Activated CD8-positive, alpha-beta memory T cell treated with anti-CD3 and anti-CD28 coated beads, Interleukin-2, amount 50 U/mL, for 24 hours (primary cell): ENCODE data around the gene P4HA3.

Experiments
- DNase-seq: peaks from one replicate; pipeline ENCODE4 v3.0.0-alpha.2; 2020; ENCODE audit errors: extremely low read depth

P4HA3 gene

DNA sequence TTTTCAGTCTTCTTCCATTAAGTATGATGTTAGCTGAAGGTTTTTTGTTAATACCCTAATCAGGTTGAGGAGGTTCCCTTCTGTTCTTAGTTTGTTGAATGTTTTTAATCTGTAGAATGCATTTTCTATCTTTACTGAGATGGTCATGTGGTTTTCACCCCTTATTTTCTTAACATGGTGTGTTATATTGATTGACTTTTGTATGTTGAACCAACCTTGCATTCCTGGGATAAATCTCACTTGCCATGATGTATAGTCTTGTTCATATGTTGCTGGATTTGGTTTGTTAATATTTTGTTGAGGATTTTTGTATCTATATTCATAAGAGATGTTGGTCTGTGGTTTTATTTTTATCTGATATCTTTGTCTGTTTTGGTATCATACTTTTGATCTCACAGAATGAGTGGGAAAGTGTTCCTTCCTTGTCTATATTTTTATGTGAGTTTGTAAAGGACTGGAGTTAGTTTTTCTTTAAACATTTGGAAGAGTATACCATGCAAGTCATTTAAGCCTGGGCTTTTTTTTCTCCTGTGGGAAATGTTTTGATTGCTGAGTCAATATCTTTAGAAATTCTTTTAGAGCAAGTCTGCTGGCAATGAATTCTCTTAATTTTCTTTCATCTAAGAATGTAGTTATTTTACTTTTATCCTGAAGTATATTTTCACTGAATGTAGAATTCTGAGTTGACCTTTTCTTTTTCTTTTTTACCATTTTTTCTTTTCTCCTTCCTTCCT, 5.5 kb upstream of the P4HA3 start:
- DNase-seq: no peak

DNA sequence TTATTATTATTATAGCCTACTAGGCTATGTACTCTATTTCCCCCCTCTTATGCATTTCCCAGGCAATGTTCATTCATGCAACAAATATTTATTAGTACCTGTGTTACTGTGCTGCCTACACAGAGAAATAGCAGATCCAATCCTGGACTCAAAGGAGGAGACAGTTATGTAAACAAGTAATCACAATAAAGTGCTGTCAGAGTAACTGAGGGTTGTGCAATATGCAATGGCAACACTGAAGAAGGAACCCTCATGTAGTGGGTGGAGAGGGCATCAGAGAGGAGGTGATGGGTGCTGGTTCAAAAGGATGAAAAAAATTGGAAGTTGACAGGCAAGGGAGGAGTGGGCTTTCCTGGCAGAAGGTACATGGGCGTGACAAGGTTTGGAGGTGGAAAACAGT, 886 bp upstream of the P4HA3 start:
- DNase-seq: no peak

DNA sequence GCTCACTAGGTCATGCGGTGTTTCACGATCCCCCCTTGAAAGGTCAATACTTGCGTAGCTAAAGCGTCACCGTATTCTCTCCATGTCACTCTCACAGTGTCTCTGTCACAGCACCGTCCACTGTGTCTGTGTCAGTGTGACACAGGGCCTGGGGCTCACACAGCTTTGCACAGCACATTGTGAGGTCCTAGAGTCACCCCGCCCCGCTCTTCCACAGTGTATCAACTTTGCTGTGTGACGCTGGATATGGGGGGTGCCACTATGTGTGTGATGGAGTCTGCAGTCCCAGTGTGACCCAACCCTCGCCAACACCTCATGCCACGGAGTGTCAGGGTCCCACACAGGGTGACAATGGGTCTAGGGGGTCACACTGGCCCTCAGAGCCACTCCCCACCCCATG, 583 bp downstream of the P4HA3 start:
- DNase-seq: no peak

DNA sequence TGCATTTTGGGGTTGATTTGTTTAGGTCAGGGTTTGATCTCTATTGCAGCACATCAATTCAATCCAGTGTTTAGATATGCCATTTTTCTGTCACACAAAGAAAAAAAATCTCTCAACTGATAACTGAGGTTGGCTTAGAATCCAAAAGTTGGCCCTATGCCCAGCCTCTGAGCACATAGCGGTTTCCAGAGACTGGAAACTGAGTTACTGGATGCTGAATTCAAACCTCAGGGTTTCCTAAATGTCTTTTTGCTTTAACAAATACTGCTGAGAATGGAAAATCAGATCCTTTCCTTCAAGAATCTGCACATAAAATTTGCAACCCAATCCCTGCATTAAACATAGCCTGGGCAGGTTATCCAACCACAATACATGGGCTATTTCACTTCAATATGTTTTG, 4.0 kb downstream of the P4HA3 start:
- DNase-seq: no peak

DNA sequence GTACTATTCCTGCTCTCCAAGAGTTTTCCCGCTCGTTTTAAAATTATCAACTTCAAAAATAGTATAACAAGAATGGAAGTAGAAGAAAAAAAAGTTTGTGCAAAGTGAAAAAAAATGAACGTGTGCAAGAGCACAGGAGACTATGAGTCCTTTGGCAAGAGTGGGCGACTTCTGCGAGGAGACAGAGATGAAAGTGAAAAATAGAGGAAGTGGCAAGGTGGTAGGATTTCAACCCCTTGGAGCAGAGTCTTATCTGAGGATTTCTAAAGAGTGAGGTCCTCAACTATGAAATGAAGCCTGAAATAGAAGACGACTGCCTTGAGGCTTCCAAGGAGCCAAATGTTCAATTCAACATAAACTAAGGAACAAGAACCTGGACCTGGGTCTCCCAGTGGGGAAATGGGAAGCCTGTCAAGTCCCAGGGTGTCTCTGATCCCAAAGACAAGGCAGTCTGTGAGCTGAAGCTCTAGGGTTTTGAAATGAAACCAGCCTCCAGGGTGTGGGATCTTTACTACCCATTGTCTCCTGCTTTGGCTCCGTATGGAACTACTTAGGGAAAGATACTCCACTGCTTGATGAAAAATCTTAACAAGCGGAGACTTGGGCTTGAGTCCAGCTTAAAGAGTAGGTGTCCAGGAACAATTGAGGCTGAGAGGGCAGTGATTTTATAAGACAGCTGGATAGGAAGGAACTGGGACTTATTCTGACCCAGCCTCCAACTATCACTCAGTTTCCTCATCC, 4.8 kb downstream of the P4HA3 start:
- DNase-seq: no peak

DNA sequence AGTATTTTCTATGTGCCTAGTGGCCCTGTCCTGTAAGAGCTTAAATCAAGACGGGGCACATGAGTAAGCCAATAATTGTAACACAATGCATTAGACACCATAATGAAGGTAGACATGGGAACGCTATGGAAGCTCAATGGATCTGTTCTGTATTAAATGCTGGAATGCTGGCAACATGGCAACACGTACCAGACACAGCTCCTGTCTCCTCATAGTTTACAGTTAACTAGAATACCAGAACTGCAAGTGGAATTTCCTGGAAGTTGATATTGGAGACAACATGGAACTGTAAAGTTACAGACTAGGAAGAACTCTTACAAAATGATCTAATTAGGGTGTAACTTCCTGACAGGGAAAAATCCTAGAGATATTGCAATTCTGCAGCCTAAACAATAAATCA, 12.4 kb downstream of the P4HA3 start:
- no peak for DNase-seq

DNA sequence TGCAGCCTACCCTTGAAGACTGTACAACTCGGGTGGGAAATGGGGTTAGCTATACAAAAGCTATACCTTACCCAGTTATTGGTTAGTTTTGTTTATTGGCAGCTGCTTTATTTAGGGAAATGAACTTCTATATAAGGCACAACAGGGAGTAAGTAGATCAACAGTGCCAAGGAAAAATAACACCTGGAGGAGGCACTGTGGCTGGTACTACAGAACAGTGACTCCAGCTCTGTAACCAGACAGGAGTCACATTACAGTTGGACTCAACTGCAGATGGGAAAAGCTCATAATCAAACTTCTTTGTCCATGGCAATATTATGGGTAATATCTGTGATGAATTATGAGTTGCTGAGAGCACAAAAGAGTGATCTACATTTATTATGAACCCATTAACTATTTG, 14.0 kb downstream of the P4HA3 start:
- DNase-seq: no peak

DNA sequence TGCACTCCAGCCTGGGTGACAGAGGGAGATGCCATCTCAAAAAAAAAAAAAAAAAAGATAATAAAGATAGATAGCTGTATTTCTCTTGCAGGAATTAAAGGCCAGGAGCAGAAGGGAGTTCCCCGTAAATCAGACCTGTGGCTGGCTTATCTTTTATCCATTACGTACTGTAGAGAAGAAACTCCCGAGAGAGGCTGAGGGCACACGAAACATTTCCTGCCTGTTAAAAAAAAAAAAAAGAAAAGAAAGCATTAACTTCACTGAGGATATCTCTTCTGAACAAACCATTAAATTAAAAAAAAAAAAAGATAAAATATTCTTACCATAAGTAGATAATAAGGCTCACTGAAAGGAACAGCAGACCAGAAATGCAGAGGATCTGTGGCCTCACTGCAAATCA, 22.5 kb downstream of the P4HA3 start:
- no peak for DNase-seq

DNA sequence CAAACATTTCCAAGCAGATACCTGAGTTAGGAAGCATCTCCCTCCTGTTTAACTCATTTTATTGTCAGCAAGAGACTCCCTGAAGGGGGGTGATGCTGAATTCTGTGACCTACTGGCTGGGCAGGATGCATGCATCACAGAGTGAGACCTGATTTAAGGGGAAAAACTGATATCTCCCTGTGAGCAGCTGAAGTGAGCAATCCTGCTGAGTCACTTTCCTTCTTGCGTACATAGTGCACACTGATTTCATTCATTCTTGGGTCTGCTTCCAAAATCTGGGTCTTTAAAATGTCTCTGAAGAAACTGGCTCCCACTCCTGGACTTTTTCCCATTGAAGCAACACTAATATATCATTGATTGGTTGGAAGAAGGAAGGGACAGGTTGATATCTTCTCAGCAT, 23.3 kb downstream of the P4HA3 start:
- no peak for DNase-seq

DNA sequence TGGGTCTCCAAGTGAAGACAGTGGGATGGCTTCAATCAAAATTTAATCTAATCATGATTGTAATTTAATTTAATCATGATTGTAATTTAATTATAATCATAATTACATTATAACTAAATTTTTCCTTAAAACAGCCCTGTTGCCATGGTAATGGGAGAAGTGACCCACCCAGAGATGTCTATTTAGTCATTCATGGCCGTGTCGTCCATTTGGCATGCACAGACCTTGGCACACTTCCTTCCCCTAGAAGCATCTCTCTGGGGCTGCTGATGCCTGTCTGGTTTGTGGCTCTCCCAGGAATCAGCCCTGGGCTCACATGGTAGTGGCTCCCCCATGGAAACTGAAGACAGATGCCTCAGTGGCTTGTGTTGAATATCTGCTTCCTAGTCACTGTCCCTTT, 27.0 kb downstream of the P4HA3 start:
- DNase-seq: no peak

DNA sequence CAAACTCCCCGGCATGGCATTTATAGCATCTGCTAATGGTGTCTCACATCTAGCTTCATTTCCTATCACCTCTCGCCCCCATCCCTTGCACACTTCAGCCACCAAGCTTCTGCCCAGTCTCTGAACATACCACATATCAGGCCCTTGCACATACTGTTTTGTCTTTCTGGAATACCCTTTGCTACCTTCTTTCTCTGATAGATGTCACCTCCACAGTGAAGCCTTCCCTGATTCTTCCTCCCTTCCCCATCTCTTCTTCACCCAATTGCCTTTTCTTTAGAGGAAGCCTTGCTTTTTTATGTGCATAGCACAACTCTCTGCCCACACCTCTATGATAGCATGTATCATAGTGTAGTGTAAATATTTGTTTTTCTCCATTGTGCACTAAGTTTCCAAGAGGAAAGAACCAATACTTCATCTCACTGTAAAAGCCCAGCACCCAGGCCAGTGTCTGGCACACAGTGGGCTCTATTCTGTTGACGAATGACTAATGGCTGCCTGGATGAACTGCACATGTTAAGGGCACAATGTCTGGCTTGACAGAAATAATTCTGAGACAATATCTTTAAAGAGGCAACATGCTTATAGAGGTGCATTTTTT, 27.8 kb downstream of the P4HA3 start:
- no peak for DNase-seq

DNA sequence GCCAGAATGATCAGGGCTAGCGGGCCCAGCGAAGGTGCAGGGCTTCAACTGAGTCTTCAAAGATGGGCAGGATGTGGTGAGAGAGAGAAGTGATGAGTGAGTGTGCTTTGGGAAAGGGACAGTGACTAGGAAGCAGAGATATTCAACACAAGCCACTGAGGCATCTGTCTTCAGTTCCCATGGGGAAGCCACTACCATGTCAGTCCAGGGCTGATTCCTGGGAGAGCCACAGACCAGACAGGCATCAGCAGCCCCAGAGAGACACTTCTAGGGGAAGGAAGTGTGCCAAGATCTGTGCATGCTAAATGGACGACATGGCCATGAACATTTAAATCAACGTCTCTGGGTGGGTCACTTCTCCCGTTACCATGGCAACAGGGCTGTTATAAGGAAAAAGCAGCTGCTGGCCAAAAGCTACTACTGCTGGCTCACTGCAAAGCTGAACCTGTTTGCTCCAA, 28.5 kb downstream of the P4HA3 start:
- no peak for DNase-seq

DNA sequence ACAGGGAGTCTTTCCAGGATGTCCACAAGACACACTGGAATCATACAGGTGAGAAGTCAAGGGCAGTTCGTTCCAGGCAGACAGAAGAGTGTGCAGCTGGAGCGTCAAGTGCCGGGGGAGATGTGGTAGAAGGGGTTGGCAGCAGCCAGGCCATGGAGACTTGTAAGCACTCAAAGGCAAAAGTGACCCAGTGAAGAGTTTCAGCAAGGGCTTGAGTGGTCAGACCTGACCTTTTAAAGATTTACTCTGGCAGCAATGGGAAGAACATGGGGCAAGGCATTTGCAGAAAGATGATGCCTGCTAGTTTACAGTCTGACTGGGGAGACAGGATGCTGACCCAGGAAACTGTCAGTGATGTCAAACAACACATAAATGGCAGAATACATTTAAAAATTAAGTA, 29.0 kb downstream of the P4HA3 start:
- DNase-seq: no peak

DNA sequence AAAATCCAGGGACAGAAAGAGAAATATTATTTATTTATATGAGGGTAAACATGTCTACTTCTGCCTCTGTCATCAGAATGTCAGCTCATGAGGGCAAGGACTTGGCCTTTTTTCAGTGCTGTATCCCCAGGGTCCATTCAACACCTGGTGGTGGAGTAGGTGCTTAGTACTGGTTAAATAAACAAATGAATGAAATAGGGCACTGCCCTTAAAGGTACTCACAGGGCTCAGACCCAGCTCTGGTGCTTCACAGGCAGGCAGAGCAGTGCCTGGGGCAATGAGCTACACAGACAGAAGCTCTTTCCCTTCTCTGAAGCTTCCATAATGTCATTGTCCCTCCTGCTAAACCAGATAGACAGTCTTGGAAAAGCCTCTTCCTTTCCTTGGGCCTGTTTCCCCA, 30.9 kb downstream of the P4HA3 start:
- no peak for DNase-seq

DNA sequence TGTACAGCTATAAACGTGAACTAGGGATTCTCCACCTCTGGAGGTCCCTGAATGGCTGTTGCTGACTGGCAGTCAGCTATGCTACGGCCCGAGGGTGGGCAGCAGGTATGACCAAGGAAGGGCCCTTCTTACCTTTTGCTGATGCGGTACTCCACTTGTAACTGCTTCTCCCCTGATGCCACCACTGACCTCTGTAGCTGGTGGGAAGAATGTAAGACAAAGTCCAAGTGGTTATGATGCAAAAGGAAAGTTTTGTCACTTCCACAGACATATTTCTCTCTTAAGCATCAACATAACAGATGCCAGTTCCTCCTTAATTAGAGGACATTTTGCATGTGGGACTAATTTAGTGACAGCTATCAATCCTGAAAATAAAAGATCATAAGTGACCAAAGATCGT, 32.2 kb downstream of the P4HA3 start:
- DNase-seq: no peak

DNA sequence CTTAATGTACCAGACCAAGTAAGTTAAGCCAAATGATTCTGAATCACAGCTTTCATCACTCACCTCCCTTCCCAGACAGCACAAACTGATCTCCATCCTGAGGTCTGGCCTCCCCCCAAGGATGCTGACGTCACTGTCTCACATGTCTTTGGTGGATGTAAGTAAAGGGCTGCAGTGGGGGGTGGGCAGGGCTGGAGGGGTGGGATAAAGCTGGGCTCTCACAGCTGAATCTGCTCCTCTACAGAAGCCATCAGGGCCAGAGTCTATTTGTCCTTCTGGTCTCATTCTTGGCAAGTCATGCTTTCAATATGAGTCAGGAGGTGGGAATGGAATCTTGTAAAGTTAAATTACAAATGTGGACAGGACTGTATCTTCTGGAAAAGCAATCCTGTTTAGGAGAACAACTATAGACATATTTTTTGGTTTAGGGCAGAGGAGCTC, 32.7 kb downstream of the P4HA3 start:
- no peak for DNase-seq

DNA sequence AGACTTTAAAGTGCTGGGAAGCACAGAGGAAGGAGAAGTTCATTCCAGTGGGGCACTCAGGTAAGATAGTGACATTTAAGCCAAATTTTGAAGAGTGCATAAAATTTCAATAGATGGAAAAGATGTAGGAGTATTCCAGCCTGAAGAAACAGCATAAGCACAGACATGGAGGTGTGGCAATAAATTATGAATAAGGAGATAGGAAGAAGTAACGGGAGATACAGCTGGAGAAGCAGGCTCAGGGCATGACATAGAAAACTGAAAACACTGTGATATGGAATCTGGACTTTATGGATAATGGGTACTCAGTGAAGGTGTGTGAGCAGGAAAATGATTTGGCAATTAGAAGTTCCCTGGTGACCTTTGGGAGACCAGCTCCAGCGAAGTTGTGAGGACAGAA, 33.3 kb downstream of the P4HA3 start:
- no peak for DNase-seq

DNA sequence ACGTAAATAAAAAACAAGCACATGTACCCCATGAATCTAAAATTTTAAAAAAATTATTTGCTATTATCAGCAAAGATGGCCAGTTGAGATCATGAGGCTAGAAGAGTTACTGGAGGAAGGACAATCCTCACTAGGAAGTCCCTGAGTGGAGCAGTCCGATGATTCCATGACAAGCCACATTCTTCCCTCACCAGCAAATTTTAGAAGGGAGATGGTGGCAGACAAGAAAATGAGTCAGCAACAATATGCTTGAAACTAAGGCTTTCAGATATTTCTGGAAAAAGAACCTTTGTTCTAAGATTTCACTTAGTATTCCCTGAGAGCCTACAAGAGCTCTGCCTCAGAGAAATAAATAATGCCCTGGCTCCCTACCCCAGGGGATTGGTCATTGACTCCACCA, 34.9 kb downstream of the P4HA3 start:
- no peak for DNase-seq

DNA sequence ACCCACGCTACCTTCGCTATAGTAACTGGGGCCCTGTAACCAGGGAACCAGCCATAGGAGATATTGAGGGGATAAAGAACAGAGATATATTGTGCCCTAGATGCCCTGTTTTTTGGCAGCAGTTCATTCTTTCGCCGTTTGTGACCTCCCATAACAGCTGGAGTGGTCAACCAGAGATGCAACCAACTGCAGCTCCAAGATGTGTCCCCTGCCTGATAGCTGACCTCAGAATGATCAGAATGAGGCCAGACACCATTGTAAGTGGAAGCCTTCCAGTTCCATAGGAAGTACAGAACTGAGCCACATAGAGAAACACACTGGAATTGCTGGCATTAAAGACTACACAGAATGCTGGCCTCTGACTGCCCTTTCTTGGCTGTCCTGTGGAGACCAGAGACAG, 39.2 kb downstream of the P4HA3 start:
- no peak for DNase-seq

DNA sequence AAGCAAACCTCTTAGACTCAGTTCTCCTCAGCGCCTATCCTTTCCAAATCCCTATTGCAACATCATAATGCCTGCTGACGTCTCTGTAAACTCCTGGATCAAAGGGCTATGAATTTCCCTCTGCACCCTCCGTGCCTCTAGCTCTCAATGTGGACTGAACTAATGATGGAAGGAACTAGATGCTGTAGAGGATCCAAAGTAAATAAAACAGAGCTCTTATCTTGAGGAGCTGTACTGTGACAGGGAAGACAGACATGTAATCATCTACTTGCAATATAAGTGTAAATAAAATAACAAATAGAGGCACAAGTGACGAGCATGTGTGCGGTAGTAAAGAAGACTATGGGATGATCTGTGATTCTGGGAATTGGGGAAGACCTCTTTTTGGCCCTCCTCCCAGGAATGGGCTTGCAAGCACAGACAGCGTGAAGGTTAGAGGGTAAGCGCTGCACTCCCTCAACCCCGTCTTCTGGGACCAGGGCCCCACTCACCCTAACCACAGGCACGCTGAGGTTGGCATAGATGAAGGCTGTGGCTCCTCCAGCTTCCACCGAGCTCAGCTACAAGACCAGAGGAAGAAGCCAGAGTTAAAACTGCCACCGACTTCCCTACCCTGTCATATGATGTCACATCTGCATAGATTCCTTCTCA, 42.2 kb downstream of the P4HA3 start:
- DNase-seq: no peak

DNA sequence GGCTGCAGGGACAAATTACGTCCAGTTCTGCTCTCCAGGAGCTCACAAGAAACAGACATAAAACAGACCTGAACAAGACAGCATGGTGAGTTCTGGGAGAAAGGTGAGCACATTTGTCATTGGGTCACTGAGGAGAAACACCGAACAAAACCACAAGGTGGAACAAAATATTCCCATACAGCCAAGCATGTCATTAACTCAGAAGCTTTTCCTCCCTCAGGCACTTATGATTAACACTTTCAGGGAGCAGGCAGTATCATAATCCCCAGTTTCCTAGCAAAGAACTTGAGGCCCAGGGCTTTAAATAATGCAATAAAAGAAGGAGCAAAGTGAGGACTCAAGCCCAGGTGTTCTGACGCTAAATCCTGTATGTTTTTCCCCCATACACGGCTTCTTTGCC, 43.0 kb downstream of the P4HA3 start:
- no peak for DNase-seq

DNA sequence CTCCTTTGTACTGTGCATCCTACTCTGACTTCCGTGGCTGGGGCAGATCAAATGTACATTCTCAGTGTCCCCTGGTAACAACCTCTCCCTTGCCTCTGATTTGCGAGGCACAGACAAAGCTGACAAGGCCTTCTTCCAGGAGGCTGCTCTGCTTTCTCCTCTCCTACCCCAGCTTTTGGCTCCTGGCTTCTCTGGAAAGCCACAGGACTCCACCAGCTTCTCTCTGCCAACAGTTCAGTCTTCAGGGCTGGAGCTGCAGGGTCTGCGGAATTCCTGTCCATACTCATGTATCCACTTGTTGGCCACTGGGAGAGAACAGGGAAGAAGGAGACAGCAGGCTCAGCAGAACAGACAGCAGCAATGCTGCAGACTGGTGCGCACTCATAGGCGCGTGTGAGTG, 44.4 kb downstream of the P4HA3 start:
- DNase-seq: no peak

DNA sequence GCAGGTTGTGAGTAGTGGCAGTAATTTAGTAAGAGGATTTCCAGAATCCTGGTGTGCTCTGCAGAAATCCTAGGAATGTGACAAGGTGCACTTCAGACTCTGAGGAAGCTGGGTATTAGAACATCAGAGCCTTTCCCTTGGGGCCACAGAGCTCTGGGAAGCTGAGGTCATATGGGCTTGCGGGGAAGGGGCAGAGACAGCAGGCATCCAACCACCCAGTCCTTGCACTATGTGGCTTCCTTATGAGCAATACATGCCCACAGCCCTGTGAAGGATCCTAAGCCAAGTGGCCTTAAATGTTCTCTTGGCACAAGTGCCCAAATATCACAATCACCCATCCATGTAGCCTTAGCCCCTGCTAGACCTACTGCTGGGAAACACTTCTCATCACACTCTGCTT, 46.2 kb downstream of the P4HA3 start:
- DNase-seq: no peak
